ENCODE measurements around the gene EXOSC2. TPM values are rescaled to one million over a fixed set of nuclear protein-coding genes. Genes with fewer than 3 reads are reported as not detected.

The EXOSC2 gene
- total and polyA plus RNA-seq, 2 donors (not counting 1 experiment from before 2014, with no cell fraction given), result 22.0 to 29.6 TPM

GRCh38 chr9:130714586-130715110, 21.1 kb downstream of the EXOSC2 start:
- TF ChIP-seq EZH2 (IDR thresholded peaks at IDR 0.05; ENCODE audit: low read length, missing control alignments) (no peak), CTCF (conservative IDR thresholded peaks at IDR 0.05 in 1 of 2, IDR thresholded peaks at IDR 0.05 in 1 of 2; ENCODE audit: low read depth in 1 of 2, low read length in 2 of 2) (no peak)
- H3K27ac ChIP-seq (ENCODE audit: insufficient read depth, low read length), result peak overlapping the region; percentile 94
- H3K9me3 ChIP-seq (ENCODE audit: control insufficient read depth, insufficient read depth, low read depth, low read length), result no peaks in the 10 kb centered on the region
- no peaks in the 10 kb centered on the region for H3K27me3 ChIP-seq (ENCODE audit: control insufficient read depth, insufficient read depth, low read length)
- peaks cover 65% of the 10 kb centered on the region for H3K79me2 ChIP-seq (ENCODE audit: control insufficient read depth, insufficient read depth, low read length)
- DNase-seq (ENCODE audit: low read depth in 2 of 2), result peak; percentile 27 to 28
- H4K20me1 ChIP-seq (ENCODE audit: control insufficient read depth, extremely low read depth, insufficient read depth, low read length), result no peaks in the 10 kb centered on the region
- no peaks in the 10 kb centered on the region for H3K36me3 ChIP-seq (ENCODE audit: control insufficient read depth, insufficient read depth, low read length)
- H3K4me3 ChIP-seq (replicated peaks in 1 of 4; ENCODE audit: control extremely low read depth in 1 of 4, insufficient read depth in 1 of 4, low read depth in 3 of 4, low read length in 4 of 4), result peak overlapping the region; percentile 83 to 95 (median 90)
- peak overlapping the region; percentile 92 for H3K4me2 ChIP-seq (ENCODE audit: extremely low read depth, insufficient read depth, low read length)
- no peaks in the 10 kb centered on the region for H3K4me1 ChIP-seq (ENCODE audit: control insufficient read depth, extremely low read depth, insufficient read depth, low read length)
- H3K9ac ChIP-seq (ENCODE audit: insufficient read depth, low read length), result peak overlapping the region; percentile 4
- H2AFZ ChIP-seq (ENCODE audit: low read length), result no peak overlapping the region

GRCh38 chr9:130715270-130715669, 21.7 kb downstream of the EXOSC2 start:
- Histone ChIP-seq H3K4me2 (ENCODE audit: extremely low read depth, insufficient read depth, low read length) (peak overlapping the region; percentile 92), H3K27ac (ENCODE audit: insufficient read depth, low read length) (peak overlapping the region; percentile 94), H3K4me3 (replicated peaks in 1 of 4; ENCODE audit: control extremely low read depth in 1 of 4, insufficient read depth in 1 of 4, low read depth in 3 of 4, low read length in 4 of 4) (peak overlapping the region; percentile 83 to 95 (median 90)), H4K20me1 (ENCODE audit: control insufficient read depth, extremely low read depth, insufficient read depth, low read length) (no peaks in the 10 kb centered on the region), H3K79me2 (ENCODE audit: control insufficient read depth, insufficient read depth, low read length) (peaks cover 71% of the 10 kb centered on the region), H3K4me1 (ENCODE audit: control insufficient read depth, extremely low read depth, insufficient read depth, low read length) (no peaks in the 10 kb centered on the region), H2AFZ (ENCODE audit: low read length) (no peak overlapping the region), H3K9ac (ENCODE audit: insufficient read depth, low read length) (no peak overlapping the region), H3K27me3 (ENCODE audit: control insufficient read depth, insufficient read depth, low read length) (no peaks in the 10 kb centered on the region), H3K9me3 (ENCODE audit: control insufficient read depth, insufficient read depth, low read depth, low read length) (no peaks in the 10 kb centered on the region), H3K36me3 (ENCODE audit: control insufficient read depth, insufficient read depth, low read length) (no peaks in the 10 kb centered on the region)
- no peak for DNase-seq (ENCODE audit: low read depth in 2 of 2)
- TF ChIP-seq CTCF (conservative IDR thresholded peaks at IDR 0.05 in 1 of 2, IDR thresholded peaks at IDR 0.05 in 1 of 2; ENCODE audit: low read depth in 1 of 2, low read length in 2 of 2) (no peak), EZH2 (IDR thresholded peaks at IDR 0.05; ENCODE audit: low read length, missing control alignments) (no peak)

GRCh38 chr9:130718562-130718961, 25.0 kb downstream of the EXOSC2 start:
- Histone ChIP-seq H3K79me2 (ENCODE audit: control insufficient read depth, insufficient read depth, low read length) (peaks cover 74% of the 10 kb centered on the region), H3K27me3 (ENCODE audit: control insufficient read depth, insufficient read depth, low read length) (no peaks in the 10 kb centered on the region), H3K9ac (ENCODE audit: insufficient read depth, low read length) (no peak overlapping the region), H3K4me2 (ENCODE audit: extremely low read depth, insufficient read depth, low read length) (no peak overlapping the region), H3K4me3 (replicated peaks in 1 of 4; ENCODE audit: control extremely low read depth in 1 of 4, insufficient read depth in 1 of 4, low read depth in 3 of 4, low read length in 4 of 4) (no peak overlapping the region), H2AFZ (ENCODE audit: low read length) (no peak overlapping the region), H3K27ac (ENCODE audit: insufficient read depth, low read length) (no peak overlapping the region), H3K9me3 (ENCODE audit: control insufficient read depth, insufficient read depth, low read depth, low read length) (no peaks in the 10 kb centered on the region), H3K4me1 (ENCODE audit: control insufficient read depth, extremely low read depth, insufficient read depth, low read length) (no peaks in the 10 kb centered on the region), H4K20me1 (ENCODE audit: control insufficient read depth, extremely low read depth, insufficient read depth, low read length) (no peaks in the 10 kb centered on the region), H3K36me3 (ENCODE audit: control insufficient read depth, insufficient read depth, low read length) (no peaks in the 10 kb centered on the region)
- no peak for DNase-seq (ENCODE audit: low read depth in 2 of 2)
- no peak for TF ChIP-seq EZH2 (IDR thresholded peaks at IDR 0.05; ENCODE audit: low read length, missing control alignments)
- TF ChIP-seq CTCF (conservative IDR thresholded peaks at IDR 0.05 in 1 of 2, IDR thresholded peaks at IDR 0.05 in 1 of 2; ENCODE audit: low read depth in 1 of 2, low read length in 2 of 2), result no peak
